Fibroblast of skin of left quadriceps (primary cell): ENCODE measurements around the gene FAM8A1.
A peak's percentile ranks its signal among the peaks of the same experiment; 100 is the strongest.
"Not testable (repeated sequence)": the region's sequence is repeated elsewhere in the genome, so short reads cannot be mapped to it uniquely, and the experiment has no call there.

Experiments used
- DNase-seq, 2 experiments: peaks; one replicate each; pipeline ENCODE4 v3.0.0-alpha.2; 2013; ENCODE audit warnings: low read depth in 2 of 2

Gene FAM8A1, protein sequence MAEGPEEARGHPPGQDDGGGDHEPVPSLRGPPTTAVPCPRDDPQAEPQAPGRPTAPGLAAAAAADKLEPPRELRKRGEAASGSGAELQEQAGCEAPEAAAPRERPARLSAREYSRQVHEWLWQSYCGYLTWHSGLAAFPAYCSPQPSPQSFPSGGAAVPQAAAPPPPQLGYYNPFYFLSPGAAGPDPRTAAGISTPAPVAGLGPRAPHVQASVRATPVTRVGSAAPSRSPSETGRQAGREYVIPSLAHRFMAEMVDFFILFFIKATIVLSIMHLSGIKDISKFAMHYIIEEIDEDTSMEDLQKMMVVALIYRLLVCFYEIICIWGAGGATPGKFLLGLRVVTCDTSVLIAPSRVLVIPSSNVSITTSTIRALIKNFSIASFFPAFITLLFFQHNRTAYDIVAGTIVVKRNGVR

DNA sequence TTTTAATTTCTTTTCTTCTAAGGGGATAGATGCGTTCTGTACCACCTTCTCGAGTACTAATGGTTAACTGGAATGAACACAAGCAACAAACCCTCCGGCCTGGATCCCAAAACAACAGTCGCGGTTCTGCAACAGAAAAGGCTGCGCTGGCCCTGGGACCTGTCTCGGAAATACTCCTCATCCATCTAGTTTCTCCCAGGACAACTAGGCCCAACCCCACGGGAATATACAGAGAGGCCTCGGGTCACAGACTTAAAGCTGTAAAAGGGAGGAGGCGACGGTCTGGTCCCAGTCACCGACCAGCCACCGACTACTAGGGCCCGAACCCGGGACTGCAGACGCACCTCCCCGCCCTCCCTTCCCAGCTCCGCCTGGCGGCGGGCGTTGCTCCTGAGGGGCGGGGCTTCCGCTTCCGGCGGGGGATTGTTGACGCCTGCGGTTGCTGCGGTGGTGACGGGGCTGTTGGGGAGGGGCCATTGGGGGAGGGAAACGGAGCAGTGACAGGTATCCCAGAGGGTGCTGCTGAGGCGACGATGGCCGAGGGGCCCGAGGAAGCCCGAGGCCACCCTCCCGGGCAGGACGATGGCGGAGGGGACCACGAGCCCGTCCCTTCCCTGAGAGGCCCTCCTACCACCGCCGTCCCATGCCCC lies at the start of gene FAM8A1:
Gene FAM8A1, plus strand, starts transcription at position 426 of the 650 bp plus-strand sequence. Its CDS starts 108 bp downstream, at position 534.
- DNase-seq = peak; percentile 69 to 73

DNA sequence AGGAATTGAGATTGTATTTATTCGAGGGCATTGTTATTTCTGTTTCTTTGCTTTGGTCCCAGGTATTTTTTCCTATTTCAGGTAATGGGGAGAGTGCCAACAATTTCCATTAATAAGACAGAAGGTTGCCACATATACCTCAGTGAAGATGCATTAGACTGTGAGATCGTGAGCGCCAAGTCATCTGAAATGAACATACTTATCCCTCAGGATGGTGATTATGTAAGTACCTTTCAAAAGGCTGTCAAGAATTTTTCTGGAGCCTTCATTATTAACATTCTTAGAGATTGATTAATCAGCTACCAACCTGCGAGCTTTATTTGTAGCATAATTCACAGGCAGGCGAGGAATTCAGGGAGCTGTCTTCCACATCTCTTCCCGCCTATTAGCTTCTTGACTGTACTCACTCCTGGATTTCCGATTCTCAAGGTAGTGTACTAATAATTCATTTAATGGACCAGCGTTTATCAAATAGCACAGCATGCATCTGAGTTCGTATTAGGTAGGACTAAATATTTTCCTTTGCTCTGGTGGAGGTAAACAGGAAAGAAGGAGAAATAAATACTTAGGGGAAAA lies 48.6 kb upstream of the FAM8A1 start:
- no peak for DNase-seq

DNA sequence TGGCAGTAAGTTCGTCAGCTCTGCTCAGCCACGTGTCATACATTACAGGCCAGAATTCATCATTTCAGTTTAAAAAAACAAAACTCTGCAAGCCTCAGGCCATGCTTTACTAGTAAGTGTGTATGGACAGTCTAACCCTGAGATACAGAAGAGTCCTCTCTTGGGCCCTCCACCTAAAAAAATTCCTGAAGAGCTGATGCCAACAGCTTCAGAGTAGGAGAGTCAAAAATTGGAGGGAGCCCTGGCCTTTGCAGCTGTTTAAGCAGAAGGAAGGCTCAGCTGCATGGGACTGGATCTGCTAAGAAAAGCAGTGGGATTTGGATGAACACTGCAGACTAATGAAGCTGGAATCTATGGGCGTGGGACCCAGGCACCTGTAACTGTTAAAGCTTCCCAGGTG lies 47.2 kb upstream of the FAM8A1 start:
- no peak for DNase-seq

DNA sequence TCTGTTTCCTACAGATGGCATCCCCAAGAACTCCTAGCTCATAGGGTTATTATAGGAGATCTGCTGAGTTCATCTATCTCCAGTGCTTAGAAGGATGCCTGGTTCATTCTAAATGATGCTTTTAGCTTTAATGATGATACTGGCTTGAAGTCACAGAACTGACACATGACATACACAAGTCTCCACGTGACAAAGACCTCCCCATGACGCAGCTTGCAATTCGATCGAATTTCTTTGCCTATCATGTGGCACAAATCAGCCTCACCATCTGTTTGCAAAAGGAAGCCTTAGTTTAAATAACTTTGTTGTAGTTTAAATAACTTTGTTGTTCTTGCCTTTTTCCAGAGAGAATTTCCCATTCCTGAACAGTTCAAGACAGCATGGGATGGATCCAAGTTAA lies 44.1 kb upstream of the FAM8A1 start:
- no peak for DNase-seq

DNA sequence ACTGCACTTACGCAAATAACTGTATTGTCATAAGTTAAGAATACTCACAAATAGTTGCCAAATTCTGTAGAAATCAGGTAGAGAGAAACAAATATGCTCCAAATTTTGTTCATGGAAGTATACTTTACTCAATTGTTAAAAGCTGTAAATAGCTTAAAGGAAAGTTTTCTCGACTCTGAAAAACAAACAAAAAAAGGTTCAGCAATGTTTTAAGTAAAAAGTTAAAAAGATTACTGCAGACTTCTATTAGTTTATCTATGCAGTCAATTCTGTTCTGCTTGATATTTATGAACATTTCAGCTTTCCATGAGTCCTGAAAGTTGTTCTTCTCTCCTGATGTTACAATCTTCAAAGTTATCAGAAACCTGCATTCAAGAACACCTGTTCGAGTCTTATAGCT lies 37.5 kb upstream of the FAM8A1 start:
- no peak for DNase-seq

DNA sequence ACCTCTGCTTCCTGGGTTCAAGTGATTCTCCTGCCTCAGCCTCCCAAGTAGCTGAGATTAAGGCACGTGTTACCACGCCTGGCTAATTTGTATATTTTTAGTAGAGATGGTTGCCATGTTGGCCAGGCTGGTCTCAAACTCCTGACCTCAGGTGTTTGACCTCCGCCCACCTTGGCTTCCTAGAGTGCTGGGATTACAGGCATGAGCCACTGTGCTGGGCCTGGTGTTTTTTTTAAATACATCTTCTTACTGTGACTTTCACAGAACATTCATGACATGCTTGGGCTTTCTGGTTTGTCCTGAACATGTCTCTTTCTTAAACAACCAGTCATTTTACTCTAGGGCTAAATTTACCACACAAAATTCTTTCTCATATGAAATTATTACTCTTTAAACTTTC lies 34.7 kb upstream of the FAM8A1 start:
- no peak for DNase-seq

DNA sequence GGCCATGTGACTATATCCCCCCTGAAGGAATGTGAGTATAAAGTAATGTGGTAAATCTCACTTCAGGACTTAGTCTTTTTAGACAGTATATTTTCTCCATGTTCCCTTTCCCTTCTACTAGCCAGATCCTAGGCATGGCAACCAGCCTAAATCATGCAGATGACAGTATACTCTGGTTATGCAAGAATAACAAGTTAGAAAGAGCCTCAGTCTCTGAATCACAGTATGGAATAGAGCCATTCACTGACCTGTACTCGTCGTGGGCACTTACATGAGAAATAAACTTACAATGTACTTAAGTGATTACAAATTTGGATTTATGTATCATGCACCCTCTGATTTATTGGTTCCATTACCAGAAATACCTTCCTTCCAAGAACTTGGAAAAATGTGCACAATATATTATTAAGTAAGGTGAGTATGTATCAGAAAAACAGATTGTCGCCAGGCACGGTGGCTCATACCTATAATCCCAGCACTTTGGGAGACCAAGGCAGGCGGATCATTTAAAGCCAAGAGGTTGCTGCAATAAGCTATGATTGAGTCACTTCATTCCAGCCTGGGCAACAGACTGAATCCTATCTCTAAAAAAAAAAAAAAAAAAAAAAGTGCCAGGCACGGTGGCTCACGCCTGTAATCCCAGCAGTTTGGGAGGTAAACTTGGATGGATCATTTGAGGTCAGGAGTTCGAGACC lies 25.1 kb upstream of the FAM8A1 start:
- DNase-seq = peak; percentile 31 to 35

DNA sequence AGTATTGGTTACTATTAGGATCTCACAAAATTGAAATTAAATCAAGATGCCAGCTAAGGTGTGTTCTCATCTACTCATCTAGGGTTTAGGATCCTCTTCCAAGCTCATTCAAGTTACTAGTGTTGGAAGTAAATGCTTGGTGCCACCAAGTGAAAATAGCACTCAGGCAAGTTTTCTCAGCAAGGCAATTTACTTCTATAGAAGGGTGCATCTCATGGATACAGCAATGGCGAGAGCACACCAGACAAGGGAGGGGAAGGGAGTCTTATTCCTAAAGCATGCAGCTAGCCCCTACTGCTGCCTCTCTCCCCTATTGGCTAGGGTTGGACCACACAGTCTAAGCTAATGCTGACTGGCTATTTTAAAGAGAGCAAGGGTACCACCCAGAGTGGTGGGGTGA lies 23.0 kb upstream of the FAM8A1 start:
- no peak for DNase-seq

DNA sequence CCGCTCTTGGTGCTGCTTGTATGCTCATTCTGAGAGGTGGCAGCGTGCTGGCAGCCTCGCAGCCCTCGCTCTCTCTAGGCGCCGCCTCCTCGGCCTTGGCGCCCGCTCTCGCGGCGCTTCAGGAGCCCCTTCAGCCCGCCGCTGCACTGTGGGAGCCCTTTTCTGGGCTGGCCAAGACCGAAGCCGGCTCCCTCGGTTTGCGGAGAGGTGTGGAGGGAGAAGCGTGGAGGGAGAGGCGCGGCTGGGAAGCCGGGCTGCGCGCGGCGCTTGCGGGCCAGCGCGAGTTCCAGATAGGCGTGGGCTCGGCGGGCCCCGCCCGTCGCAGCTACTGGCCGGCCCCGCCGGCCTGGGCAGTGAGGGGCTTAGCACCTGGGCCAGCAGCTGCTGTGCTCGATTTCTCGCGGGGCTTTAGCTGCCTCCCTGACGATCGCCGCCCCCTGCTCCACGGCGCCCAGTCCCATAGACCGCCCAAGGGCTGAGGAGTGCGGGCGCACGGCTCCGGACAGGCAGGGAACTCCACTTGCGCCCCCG lies 19.5 kb upstream of the FAM8A1 start:
- no peak for DNase-seq

DNA sequence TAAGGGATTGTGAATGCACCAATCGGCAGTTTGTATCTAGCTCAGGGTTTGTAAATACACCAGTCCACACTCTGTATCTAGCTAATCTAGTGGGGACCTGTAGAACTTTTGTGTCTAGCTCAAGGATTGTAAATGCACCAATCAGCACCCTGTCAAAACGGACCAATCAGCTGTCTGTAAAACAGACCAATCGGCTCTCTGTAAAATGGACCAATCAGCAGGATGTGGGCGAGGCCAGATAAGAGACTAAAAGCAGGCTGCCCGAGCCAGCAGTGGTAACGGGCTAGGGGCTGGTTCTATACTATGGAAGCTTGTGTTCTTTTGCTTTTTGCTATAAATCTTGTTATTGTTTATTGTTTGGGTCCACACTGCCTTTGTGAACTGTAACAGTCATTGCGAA lies 18.8 kb upstream of the FAM8A1 start:
- not testable (repeated sequence) for DNase-seq

DNA sequence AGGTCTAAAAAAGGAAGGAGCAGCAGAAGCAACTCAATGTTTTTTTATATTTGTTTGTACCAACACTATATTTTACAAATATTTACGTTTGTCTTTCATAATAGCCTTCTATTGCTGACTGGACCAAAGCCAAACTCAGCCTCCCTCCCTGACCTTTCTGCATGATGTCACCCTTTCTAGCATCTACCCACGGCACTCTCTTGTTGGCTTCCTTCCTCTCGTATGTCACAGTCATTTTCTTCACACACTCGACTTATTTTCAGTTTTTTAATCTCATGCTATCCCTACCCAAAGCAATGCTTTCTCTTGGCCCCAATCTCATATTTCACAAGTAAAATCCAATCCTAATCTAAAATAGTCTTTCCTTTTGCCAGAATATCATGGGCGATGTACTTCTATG lies 16.3 kb upstream of the FAM8A1 start:
- DNase-seq = no peak

DNA sequence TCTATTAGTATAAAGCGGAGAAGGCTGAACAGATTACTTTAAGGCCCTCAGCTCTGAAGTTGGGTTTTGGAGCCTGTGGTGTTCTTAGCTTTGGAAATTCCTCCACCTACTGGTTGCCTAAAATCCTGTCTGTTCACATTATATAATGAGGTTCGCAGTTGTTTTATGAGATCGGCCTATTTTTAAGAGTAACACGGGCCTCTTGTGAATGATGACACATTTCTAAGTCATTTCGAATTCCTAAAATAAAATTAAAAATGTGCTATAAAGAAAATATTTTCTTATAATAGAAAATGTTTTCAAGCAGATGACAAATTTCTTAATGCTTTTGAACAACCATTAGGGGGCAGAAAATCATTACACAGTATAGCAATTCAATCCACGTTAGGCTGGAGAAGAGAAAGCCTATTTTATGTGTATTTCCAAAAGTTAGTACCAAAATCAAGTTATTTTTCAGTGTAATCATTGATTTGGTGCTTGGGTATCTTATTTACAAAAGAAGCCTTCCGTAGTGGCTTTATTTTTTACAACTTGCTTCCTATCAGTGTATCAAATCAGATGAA lies 15.8 kb upstream of the FAM8A1 start:
- peak; percentile 56 to 61 for DNase-seq

DNA sequence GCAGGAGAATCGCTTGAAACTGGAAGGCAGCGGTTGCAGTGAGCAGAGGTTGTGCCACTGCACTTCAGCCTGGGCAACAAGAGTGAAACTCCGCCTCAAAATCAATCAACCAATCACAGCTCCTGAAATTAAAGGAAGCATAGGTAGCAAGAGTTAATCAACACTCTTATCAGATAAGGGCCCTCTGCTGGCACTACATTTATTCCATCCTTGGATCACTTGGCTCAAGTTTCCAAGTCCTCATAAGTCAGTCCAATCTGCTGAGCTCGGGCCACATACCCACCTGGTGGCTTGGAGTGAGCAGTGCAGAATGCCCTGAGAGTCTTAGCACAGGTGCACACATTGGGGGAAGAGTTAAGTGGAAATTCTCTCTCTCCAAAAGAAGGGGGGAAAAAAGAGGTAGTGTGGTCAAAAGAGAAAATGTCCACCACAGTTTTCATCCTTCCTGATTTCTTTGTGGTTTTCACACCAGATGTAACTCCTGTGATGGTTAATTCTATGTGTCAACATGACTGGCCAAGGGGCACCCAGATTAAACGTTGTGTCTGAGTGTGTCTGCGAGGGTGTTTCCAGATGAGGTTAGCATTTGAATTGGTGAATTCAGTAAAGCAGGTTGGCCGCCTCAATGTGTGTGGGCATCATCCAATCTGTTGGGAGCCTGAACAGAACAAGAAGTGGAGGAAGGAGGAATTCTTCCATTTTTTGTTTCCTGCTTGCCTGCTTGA lies 14.2 kb upstream of the FAM8A1 start:
- DNase-seq = no peak

DNA sequence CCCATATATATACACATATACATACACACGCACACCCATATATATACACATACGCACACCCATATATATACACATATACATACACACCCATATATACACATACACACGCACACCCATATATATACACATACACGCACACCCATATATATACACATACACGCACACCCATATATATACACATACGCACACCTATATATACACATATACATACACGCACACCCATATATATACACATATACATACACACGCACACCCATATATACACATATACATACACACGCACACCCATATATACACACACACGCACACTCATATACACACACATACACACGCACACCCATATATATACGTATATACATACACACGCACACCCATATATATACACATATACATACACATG lies 13.5 kb upstream of the FAM8A1 start:
- DNase-seq = not testable (repeated sequence)

DNA sequence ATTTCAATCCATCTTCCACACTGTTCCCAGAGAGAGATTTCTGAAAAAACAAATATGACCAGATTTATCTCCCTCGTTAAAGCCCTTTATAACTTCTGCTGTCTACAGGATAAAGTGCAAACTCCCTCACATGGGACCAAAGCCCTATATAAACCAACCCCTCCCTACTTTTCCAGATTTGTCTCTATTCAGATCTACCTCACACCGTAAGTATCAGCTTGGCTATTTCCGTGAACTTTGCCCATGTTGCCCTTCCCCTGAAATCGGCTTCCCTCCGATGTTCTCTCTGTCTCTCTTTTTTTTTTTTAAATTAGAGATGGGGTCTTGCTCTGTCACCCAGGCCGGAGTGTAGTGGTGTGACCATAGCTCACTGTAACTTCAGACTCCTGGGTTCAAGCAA lies 12.1 kb upstream of the FAM8A1 start:
- no peak for DNase-seq

DNA sequence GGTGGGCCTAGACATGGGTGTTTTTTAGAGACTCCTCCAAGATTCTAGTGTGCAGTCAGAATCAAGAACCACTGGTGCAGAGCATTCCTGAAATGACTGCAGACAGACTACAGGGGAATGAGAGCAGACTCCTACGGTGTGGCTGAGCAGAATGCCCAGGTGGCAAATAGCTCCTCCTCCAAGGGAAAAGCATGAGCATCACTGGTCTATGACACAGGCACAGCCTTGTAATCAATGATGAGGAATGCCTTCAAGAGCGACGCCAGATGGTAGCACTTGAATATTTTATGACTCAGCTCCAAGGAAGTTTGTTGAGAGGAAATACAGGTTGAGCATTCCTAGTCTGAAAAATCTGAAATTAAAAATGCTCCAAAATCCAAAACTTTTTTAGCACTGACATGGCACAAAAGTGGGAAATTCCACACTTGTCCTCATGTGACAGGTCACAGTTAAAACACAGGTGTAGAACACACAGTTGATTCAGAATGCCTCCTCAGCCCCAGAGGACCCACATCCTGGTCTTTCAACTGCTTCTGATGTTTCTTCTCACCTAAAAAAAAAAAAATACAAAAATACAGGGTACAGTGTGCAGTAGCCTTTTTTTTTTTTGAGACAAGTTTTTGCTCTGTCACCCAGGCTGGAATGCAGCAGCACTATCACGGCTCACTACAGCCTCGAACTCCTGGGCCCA lies 10.6 kb upstream of the FAM8A1 start:
- peak; percentile 63 to 68 for DNase-seq

DNA sequence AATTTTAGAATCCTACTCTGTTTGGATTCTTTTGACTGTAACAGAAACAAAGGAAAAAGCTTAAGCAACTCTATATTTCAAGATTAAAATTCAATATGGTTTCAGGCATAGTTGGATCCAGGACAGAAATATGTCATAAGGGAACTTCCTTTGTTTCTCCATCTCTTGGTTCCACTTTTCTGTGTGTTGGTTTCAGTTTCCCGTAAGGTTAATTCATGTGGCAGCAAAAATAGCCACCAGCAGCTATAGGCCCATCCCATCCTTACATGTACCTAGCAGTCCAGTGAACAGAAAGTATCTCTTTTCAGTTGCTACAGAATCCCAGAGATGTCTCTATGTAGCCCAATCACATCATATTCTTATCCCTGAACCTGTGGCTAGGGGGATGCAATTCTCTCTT lies 8.8 kb upstream of the FAM8A1 start:
- DNase-seq = no peak

DNA sequence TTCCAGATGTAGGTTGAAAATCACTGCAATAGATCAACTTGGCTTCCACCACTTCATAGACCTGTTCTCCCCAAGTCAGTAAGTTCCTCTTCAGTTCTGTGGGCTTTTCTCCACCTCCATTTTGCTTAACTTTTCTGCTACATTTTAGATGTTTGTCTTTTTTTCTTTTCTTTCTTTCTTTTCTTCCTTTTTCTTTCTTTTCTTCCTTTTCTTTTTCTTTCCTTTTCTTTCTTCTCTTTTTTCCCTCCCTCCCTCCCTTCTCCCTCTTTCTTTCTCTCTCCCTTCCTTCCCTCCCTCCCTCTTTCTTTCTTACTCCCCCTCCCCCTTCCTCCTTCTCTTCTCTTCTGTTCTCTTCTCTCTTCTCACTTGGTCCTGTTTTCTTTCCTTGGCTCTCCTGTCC lies 6.9 kb upstream of the FAM8A1 start:
- no peak for DNase-seq

DNA sequence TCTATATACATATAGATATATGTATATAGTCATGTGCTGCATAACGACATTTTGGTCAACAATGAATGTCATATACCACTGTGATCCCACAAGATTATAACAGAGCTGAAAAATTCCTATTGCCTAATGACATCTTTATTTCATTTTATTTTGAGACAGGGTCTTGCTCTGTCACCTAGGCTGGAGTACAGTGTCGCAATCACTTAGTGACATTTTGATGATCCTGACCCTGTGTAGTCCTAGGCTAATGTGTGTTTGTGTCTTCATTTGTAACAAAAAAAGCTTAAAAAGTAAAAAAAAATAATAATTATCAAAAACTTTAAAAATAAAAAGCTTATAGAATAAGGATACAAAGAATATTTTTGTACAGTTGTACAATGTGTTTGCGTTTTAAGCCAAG lies 4.0 kb upstream of the FAM8A1 start:
- no peak for DNase-seq

DNA sequence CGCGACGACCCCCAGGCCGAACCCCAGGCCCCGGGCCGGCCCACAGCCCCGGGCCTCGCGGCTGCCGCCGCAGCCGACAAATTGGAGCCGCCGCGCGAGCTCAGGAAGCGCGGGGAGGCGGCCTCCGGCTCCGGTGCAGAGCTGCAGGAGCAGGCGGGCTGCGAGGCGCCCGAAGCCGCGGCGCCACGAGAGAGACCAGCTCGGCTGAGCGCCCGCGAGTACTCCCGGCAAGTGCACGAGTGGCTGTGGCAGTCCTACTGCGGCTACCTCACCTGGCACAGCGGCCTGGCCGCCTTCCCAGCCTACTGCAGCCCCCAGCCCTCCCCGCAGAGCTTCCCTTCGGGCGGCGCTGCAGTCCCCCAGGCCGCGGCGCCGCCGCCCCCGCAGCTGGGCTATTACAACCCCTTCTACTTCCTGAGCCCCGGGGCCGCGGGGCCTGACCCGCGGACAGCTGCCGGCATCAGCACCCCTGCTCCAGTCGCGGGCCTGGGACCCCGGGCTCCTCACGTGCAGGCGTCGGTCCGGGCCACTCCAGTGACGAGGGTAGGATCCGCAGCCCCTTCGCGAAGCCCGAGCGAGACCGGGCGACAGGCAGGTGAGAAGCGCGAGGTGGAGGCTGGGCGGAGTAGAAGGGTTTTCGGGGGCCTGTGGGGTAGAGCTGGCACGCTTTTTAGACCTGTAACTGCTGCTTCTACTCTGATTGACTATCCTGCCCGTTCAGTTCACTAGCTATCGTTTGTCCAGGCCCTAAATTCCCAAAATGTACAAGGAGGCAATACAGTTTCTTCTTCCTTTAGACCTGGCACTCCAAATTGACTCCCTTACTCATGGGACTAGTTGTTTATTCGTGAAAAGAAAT lies 654 bp downstream of the FAM8A1 start:
- DNase-seq = no peak
